Left lung (tissue), 10 donors: ENCODE data around the gene MTUS2. TPM values are rescaled to one million over a fixed set of nuclear protein-coding genes. Genes with fewer than 3 reads are reported as not detected.

Experiments used
- ATAC-seq: fragments of 200-7000 bp; cut with Tn5 transposase; one replicate; pipeline ENCODE4 v1.9.1; 2020; ENCODE audit warnings: moderate library complexity
- DNase-seq, 4 donors: peaks; one replicate each; pipeline ENCODE4 v3.0.0-alpha.2; 2013 to 2020
- H3K27ac ChIP-seq, 2 donors: fragments of 200-600 bp; sonication (generic) in 1 of 2; one replicate each; pipeline versions ENCODE4 v1.5.0 to v1.8.0; 2020 to 2021
- H3K27me3 ChIP-seq, 2 donors: fragments of 200-600 bp; sonication (generic) in 1 of 2; one replicate each; pipeline versions ENCODE4 v1.5.0 to v1.8.0; 2020 to 2021
- H3K36me3 ChIP-seq, 2 donors: fragments of 200-600 bp; sonication (generic) in 1 of 2; one replicate each; pipeline versions ENCODE4 v1.5.0 to v1.8.0; 2020 to 2021
- H3K4me1 ChIP-seq, 2 donors: fragments of 200-600 bp; one replicate each; pipeline ENCODE4 v1.8.0; 2021
- H3K4me3 ChIP-seq, 2 donors: fragments of 200-600 bp; sonication (generic) in 1 of 2; one replicate each; pipeline versions ENCODE4 v1.5.0 to v1.8.0; 2020 to 2021; ENCODE audit warnings: mild to moderate bottlenecking in 1 of 2
- H3K9me3 ChIP-seq, 2 donors: fragments of 200-600 bp; sonication (generic) in 1 of 2; one replicate each; pipeline versions ENCODE4 v1.5.0 to v1.8.0; 2020 to 2021
- intact Hi-C, 2 donors: fragments of 100-400 bp; cut with DNase I; formaldehyde crosslinking; loops; one replicate each; pipeline versions ENCODE4 v1.11.2 to v1.14.2; 2022
- polyA plus RNA-seq, 6 donors: library from polyadenylated mRNA; unstranded; fragments of 120-200 nt; gene quantifications; one replicate each; pipeline ENCODE4 v1.2.1, GENCODE V29; 2013; ENCODE audit not compliant: insufficient read length in 6 of 6
- total RNA-seq, 2 donors: library from RNA; stranded (reverse); fragmentation: NEBNext Ultra II Directional; extraction: Animal tissue kit (Norgen Biotek cat#: 25700); gene quantifications; one replicate each; pipeline ENCODE4 v1.2.1, GENCODE V29; 2021
- TF ChIP-seq, protein P1 (sequence below), 2 donors: fragments of 200-600 bp; sonication (generic) in 1 of 2; IDR thresholded peaks; one replicate each; pipeline versions ENCODE4 v1.5.0 to v1.8.0; 2021; ENCODE audit warnings: antibody characterized with exemption in 2 of 2
- donor health status: DM: no; HTN: yes; CAD: no.
- donor health status: DM: no; HTN: no; CAD: no.

The MTUS2 gene
- total and polyA plus RNA-seq, 8 donors, result 0.21 to 0.92 (median 0.50) TPM

DNA sequence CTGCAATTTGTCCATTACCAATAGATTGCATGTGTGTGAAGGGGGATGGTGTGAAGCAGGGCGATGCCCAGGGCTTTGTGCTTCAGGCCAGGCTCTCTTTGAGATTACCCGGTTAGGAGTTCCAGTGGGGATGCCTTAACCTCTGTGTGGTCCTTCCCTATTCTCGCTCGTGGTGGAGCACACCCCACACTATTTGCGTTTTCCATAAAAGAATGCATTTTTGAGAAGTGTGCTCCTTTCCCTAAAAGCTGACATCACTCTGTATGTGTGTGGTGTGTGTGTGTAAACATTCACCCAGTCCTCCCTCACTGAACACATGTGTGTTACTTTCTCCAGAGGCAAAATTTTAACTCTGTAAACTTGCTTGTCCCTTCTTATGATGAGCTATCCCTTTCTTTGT lies 467.1 kb downstream of the MTUS2 start:
- ATAC-seq (no peak), DNase-seq (no peak)
- H3K4me1 ChIP-seq, result no peaks in the 10 kb centered on the region
- no peaks in the 10 kb centered on the region for H3K27me3 ChIP-seq
- H3K36me3 ChIP-seq, result no peaks in the 10 kb centered on the region
- TF ChIP-seq, protein P1, sequence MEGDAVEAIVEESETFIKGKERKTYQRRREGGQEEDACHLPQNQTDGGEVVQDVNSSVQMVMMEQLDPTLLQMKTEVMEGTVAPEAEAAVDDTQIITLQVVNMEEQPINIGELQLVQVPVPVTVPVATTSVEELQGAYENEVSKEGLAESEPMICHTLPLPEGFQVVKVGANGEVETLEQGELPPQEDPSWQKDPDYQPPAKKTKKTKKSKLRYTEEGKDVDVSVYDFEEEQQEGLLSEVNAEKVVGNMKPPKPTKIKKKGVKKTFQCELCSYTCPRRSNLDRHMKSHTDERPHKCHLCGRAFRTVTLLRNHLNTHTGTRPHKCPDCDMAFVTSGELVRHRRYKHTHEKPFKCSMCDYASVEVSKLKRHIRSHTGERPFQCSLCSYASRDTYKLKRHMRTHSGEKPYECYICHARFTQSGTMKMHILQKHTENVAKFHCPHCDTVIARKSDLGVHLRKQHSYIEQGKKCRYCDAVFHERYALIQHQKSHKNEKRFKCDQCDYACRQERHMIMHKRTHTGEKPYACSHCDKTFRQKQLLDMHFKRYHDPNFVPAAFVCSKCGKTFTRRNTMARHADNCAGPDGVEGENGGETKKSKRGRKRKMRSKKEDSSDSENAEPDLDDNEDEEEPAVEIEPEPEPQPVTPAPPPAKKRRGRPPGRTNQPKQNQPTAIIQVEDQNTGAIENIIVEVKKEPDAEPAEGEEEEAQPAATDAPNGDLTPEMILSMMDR (IDR thresholded peaks at IDR 0.05), result no peak
- intact Hi-C loops, result no loop called here
- H3K9me3 ChIP-seq, result no peaks in the 10 kb centered on the region
- H3K4me3 ChIP-seq, result no peak overlapping the region
- no peak overlapping the region for H3K27ac ChIP-seq

DNA sequence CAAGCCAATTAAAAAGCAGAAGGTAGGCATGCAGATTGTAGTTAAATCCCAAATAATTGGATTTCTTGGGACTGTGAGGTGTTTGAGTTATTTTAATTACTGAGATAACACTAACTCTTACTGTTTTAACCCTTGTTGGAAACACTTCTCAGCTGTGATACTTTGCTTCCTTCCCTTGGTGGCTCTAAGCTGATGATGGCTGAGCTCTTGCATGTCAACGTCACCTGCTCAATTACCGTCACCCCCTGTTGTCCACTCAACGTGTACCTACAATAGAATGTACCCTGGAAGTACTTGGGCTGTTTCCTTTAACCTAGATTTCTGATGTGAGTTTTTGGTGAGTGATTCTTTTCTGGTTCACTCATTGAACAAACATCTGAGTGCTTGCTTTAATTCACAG lies 471.9 kb downstream of the MTUS2 start:
- TF ChIP-seq, protein P1 (IDR thresholded peaks at IDR 0.05), result no peak
- Histone ChIP-seq H3K27ac (no peak overlapping the region), H3K4me3 (no peak overlapping the region), H3K9me3 (no peaks in the 10 kb centered on the region), H3K4me1 (no peaks in the 10 kb centered on the region), H3K27me3 (no peaks in the 10 kb centered on the region), H3K36me3 (no peaks in the 10 kb centered on the region)
- intact Hi-C loops, result no loop called here
- no peak for ATAC-seq
- DNase-seq, result no peak

DNA sequence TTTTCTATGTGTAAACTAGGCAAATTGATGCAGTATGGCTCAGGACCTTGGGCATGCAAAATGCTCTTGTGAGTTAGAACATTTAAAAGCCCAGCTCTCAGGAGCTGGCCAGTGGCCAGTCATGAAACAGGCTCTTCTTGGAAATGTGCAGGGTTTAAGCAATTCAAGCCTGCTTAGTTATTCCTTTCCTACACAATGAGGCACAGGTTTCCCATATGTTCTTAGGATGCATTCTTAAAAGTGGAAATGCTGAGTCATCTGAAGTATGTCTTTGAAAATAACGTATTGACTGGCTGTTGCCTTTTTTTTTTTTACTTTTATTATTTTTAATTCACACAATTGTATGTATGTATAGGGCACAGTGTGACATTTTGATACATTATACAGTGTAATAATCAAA lies 474.7 kb downstream of the MTUS2 start:
- DNase-seq (no peak), ATAC-seq (no peak)
- H3K4me3 ChIP-seq, result no peak overlapping the region
- no peaks in the 10 kb centered on the region for H3K27me3 ChIP-seq
- TF ChIP-seq, protein P1 (IDR thresholded peaks at IDR 0.05), result no peak
- H3K27ac ChIP-seq, result no peak overlapping the region
- intact Hi-C loops, result no loop called here
- no peaks in the 10 kb centered on the region for H3K36me3 ChIP-seq
- H3K9me3 ChIP-seq, result no peaks in the 10 kb centered on the region
- H3K4me1 ChIP-seq, result no peaks in the 10 kb centered on the region

DNA sequence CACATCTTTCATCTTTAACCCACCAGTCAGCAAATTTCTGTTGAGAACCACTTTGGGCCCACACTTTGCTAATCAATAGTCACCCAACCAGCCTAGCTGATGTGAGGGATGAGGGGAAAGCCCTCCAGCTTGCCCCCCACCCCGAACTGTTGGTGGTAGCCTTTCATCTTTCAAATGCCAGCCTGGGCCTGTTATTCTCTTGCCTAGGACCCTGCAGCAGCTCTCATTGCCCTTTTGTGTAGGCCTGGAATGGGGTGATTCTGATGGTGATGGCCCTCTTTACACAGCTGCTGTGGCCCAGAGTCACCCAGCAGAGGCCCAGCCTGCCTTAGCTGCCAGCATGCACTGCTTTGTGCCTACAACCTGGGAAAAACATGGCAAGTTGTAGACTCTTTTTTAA lies 480.9 kb downstream of the MTUS2 start:
- Histone ChIP-seq H3K4me3 (no peak overlapping the region), H3K27ac (no peak overlapping the region), H3K27me3 (no peaks in the 10 kb centered on the region), H3K9me3 (peaks cover 0 to 32% of the 10 kb centered on the region in 2 donors), H3K36me3 (no peaks in the 10 kb centered on the region), H3K4me1 (no peaks in the 10 kb centered on the region)
- ATAC-seq, result no peak
- intact Hi-C loops, result no loop called here
- no peak for DNase-seq
- TF ChIP-seq, protein P1 (IDR thresholded peaks at IDR 0.05), result no peak

DNA sequence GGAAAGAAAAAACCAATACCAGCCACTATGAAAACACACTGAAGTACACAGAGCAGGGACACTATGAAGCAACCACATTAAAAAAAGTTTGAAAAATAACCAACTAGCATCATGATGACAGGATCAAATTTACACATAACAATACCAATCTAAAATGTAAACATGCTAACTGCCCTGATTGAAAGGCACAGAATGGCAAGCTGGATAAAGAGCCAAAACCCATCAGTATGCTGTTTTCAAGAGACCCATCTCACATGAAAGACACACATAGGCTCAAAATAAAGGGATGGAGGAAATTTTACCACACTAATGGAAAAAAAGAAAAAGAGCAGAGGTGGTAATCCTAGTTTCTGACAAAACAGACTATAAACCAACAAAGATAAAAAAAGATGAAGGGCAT lies 484.0 kb downstream of the MTUS2 start:
- Histone ChIP-seq H3K27me3 (no peaks in the 10 kb centered on the region), H3K36me3 (no peaks in the 10 kb centered on the region), H3K4me3 (no peak overlapping the region), H3K27ac (no peak overlapping the region), H3K9me3 (peaks cover 0 to 47% of the 10 kb centered on the region in 2 donors), H3K4me1 (no peaks in the 10 kb centered on the region)
- no peak for ATAC-seq
- DNase-seq, result no peak
- intact Hi-C loops, result no loop called here
- TF ChIP-seq, protein P1 (IDR thresholded peaks at IDR 0.05), result no peak
